ENCODE measurements around the gene ST8SIA5. TPM values are rescaled to one million over a fixed set of nuclear protein-coding genes. Genes with fewer than 3 reads are reported as not detected.

Gene ST8SIA5
- total and polyA plus RNA-seq, 9 of the 15 experiments (the other 6 are each of a cell fraction or from before 2014, with no cell fraction given), result 0.03 to 0.33 (median 0.06) TPM; not detected in 5

DNA sequence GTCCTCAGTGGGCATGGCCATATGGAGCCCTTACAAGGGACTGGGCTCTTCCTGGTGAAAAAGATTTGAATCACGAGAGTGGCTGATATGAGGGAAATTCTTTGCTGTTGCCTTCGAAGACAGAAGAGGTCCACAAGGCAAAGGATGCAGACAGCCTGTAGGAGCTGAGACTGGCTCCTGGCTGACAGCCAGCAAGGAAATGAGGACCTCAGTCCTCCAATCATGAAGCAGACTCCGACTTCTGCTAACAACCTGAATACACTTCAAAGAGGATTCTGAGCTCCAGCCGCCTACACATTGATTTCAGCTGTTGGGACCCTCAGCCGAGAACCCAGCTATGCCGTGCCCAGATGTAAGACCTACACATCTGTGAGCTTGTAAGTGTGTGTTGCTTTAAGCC, 3.0 kb upstream of the ST8SIA5 start:
- WGBS (ENCODE audit: insufficient coverage, low coverage, missing lambda C conversion rate), result 0% methylated on average over 6 of the region's 6 CpGs
- ATAC-seq (no peak), FAIRE-seq (no peak), DNase-seq (ENCODE audit: extremely low read depth in 1 of 4, low spot score in 3 of 4) (no peak)
- intact Hi-C loops (cut with micrococcal nuclease) (no loop called here), in situ Hi-C loops (cut with MboI) (loop anchor here (10.0 kb wide), 1 partner anchor 265 kb away; no protein-coding TSS in a partner anchor)
- Histone ChIP-seq H3K9me3 (replicated peaks; ENCODE audit: control insufficient read depth, insufficient read depth, low read depth, low read length) (no peaks in the 10 kb centered on the region), H3K27ac (ENCODE audit: extremely low read depth, low read depth, low read length) (no peak overlapping the region), H2AFZ (ENCODE audit: low read depth, low read length) (no peak overlapping the region), H3K9ac (ENCODE audit: insufficient read depth in 1 of 2, low read depth in 2 of 2, low read length in 2 of 2) (no peak overlapping the region), H3K27me3 (ENCODE audit: control insufficient read depth in 2 of 2, insufficient read depth in 2 of 2, low read length in 2 of 2) (peaks cover 0 to 17% of the 10 kb centered on the region in 2 experiments; a peak in 3 of 5 replicates), H3K4me3 (no peak overlapping the region), H4K20me1 (replicated peaks; ENCODE audit: control insufficient read depth, insufficient read depth, low read length) (no peaks in the 10 kb centered on the region), H3K79me2 (ENCODE audit: control insufficient read depth, insufficient read depth, low read length) (no peaks in the 10 kb centered on the region), H3K9me1 (ENCODE audit: control insufficient read depth, insufficient read depth, low read length) (no peaks in the 10 kb centered on the region), H3K4me1 (replicated peaks in 1 of 2; ENCODE audit: control insufficient read depth in 2 of 2, insufficient read depth in 2 of 2, low read length in 2 of 2) (peaks cover 0 to 4% of the 10 kb centered on the region in 2 experiments; a peak in 1 of 5 replicates), H3K4me2 (ENCODE audit: insufficient read depth, low read length) (no peak overlapping the region), H3K36me3 (ENCODE audit: control insufficient read depth, insufficient read depth, low read length) (no peaks in the 10 kb centered on the region)
- BruUV-seq (replicated peaks), result no TSS peak
- ChIA-PET POLR2A (interaction anchor here (0.6 kb wide), 1 partner anchor 985 kb away, joined by 3 read pairs; no protein-coding TSS in a partner anchor), CTCF (ENCODE audit: low intra/inter-chr PET ratio) (interaction anchor here (0.6 kb wide), 1 partner anchor 10 kb away, joined by 3 read pairs; no protein-coding TSS in a partner anchor)
- TF ChIP-seq SRSF7 (optimal IDR thresholded peaks at IDR 0.05; ENCODE audit: low read depth, low read length) (no peak), ZNF311 (CRISPR knock-in tag; IDR thresholded peaks at IDR 0.05) (no peak), TAF1 (IDR thresholded peaks at IDR 0.05; ENCODE audit: control insufficient read depth, extremely low read depth, insufficient read depth, low read length, severe bottlenecking) (no peak), FOXM1 (IDR thresholded peaks at IDR 0.05; ENCODE audit: low read depth) (no peak), FOXM1 (CRISPR knock-in tag; IDR thresholded peaks at IDR 0.05; ENCODE audit: low read depth) (no peak), NONO (IDR thresholded peaks at IDR 0.05; ENCODE audit: low read depth in 2 of 2, low read length in 1 of 2) (no peak), TOE1 (IDR thresholded peaks at IDR 0.05; ENCODE audit: borderline replicate concordance) (no peak), TOE1 (CRISPR knock-in tag; IDR thresholded peaks at IDR 0.05; ENCODE audit: borderline replicate concordance, low read depth) (no peak), CBFA2T2 (conservative IDR thresholded peaks at IDR 0.05) (no peak), ZC3H4 (CRISPR knock-in tag; IDR thresholded peaks at IDR 0.05; ENCODE audit: borderline replicate concordance) (no peak), MEF2A (IDR thresholded peaks at IDR 0.05; ENCODE audit: control insufficient read depth, low read depth, low read length) (no peak)
- TF ChIP-seq, protein P1, sequence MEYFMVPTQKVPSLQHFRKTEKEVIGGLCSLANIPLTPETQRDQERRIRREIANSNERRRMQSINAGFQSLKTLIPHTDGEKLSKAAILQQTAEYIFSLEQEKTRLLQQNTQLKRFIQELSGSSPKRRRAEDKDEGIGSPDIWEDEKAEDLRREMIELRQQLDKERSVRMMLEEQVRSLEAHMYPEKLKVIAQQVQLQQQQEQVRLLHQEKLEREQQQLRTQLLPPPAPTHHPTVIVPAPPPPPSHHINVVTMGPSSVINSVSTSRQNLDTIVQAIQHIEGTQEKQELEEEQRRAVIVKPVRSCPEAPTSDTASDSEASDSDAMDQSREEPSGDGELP (CRISPR knock-in tag; IDR thresholded peaks at IDR 0.05; ENCODE audit: borderline replicate concordance), result no peak
- TF ChIP-seq, protein P2, sequence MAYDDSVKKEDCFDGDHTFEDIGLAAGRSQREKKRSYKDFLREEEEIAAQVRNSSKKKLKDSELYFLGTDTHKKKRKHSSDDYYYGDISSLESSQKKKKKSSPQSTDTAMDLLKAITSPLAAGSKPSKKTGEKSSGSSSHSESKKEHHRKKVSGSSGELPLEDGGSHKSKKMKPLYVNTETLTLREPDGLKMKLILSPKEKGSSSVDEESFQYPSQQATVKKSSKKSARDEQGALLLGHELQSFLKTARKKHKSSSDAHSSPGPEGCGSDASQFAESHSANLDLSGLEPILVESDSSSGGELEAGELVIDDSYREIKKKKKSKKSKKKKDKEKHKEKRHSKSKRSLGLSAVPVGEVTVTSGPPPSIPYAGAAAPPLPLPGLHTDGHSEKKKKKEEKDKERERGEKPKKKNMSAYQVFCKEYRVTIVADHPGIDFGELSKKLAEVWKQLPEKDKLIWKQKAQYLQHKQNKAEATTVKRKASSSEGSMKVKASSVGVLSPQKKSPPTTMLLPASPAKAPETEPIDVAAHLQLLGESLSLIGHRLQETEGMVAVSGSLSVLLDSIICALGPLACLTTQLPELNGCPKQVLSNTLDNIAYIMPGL (CRISPR knock-in tag; IDR thresholded peaks at IDR 0.05), result no peak
- TF ChIP-seq, protein P3, sequence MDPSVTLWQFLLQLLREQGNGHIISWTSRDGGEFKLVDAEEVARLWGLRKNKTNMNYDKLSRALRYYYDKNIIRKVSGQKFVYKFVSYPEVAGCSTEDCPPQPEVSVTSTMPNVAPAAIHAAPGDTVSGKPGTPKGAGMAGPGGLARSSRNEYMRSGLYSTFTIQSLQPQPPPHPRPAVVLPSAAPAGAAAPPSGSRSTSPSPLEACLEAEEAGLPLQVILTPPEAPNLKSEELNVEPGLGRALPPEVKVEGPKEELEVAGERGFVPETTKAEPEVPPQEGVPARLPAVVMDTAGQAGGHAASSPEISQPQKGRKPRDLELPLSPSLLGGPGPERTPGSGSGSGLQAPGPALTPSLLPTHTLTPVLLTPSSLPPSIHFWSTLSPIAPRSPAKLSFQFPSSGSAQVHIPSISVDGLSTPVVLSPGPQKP (CRISPR knock-in tag; IDR thresholded peaks at IDR 0.05), result no peak
